ENCODE measurements around the gene ADAM22.

- TF ChIP-seq POLR2A (IDR thresholded peaks at IDR 0.05; ENCODE audit: low read depth, low read length) (no peak), TAF1 (IDR thresholded peaks at IDR 0.05; ENCODE audit: low read depth, low read length) (no peak), POLR2AphosphoS5 (IDR thresholded peaks at IDR 0.05; ENCODE audit: low read depth, low read length) (no peak), SPI1 (IDR thresholded peaks at IDR 0.05; ENCODE audit: low read depth, low read length) (no peak)
Measured at GRCh38 chr7:88037050-88037449, 103.0 kb downstream of the ADAM22 start.

Data from GM12891 (cell line).